Keratinocyte (primary cell): ENCODE results near the gene LRAT.

ENCODE experiments used
- EZH2 ChIP-seq: IDR thresholded peaks from one replicate; pipeline ENCODE4 v1.6.1; 2012; ENCODE audit warnings: inconsistent platforms, mild to moderate bottlenecking, low read length, moderate library complexity
- TF ChIP-seq, protein P1 (sequence below), 3 experiments: IDR thresholded peaks in 1 of 3; conservative IDR thresholded peaks in 1 of 3; optimal IDR thresholded peaks in 1 of 3; 2 replicates in 2 of 3; 3 replicates in 1 of 3; pipeline versions ENCODE3 to v1.5.1; 2011; ENCODE audit warnings: low read length in 3 of 3, mild to moderate bottlenecking in 3 of 3, moderate library complexity in 2 of 3, control low read depth in 1 of 3, inconsistent platforms in 1 of 3; ENCODE audit not compliant: insufficient read depth in 2 of 3; ENCODE audit errors: extremely low read depth in 1 of 3

DNA sequence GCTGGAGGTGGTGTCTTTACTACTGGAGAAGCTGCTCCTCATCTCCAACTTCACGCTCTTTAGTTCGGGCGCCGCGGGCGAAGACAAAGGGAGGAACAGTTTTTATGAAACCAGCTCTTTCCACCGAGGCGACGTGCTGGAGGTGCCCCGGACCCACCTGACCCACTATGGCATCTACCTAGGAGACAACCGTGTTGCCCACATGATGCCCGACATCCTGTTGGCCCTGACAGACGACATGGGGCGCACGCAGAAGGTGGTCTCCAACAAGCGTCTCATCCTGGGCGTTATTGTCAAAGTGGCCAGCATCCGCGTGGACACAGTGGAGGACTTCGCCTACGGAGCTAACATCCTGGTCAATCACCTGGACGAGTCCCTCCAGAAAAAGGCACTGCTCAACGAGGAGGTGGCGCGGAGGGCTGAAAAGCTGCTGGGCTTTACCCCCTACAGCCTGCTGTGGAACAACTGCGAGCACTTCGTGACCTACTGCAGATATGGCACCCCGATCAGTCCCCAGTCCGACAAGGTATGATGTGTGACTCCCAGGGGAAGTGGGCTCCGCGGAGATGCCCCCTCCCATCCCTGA, 634 bp downstream of the LRAT start:
- TF ChIP-seq EZH2 = no peak
- TF ChIP-seq, protein P1, sequence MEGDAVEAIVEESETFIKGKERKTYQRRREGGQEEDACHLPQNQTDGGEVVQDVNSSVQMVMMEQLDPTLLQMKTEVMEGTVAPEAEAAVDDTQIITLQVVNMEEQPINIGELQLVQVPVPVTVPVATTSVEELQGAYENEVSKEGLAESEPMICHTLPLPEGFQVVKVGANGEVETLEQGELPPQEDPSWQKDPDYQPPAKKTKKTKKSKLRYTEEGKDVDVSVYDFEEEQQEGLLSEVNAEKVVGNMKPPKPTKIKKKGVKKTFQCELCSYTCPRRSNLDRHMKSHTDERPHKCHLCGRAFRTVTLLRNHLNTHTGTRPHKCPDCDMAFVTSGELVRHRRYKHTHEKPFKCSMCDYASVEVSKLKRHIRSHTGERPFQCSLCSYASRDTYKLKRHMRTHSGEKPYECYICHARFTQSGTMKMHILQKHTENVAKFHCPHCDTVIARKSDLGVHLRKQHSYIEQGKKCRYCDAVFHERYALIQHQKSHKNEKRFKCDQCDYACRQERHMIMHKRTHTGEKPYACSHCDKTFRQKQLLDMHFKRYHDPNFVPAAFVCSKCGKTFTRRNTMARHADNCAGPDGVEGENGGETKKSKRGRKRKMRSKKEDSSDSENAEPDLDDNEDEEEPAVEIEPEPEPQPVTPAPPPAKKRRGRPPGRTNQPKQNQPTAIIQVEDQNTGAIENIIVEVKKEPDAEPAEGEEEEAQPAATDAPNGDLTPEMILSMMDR (optimal IDR thresholded peaks at IDR 0.05 in 1 of 3, IDR thresholded peaks at IDR 0.05 in 1 of 3, conservative IDR thresholded peaks at IDR 0.05 in 1 of 3; ENCODE audit: extremely low read depth in 1 of 3, insufficient read depth in 2 of 3, low read length in 3 of 3) = peak in 1 of 3 experiments; percentile 5
